Panc1 (cell line): ENCODE data around the gene NCAM1. TPM values are rescaled to one million over a fixed set of nuclear protein-coding genes. Genes with fewer than 3 reads are reported as not detected.

ENCODE experiments used
- ATAC-seq: fragments of 200-7000 bp; cut with Tn5 transposase; 2 replicates; pipeline ENCODE4 v1.9.1; 2020; ENCODE audit warnings: mild to moderate bottlenecking, moderate library complexity
- BruUV-seq: library from RNA; stranded (reverse); fragments of 400-500 nt; replicated peaks from 2 replicates; lab custom pipeline; 2021; lab: Mats Ljungman, UMichigan
- CTCF ChIA-PET: fragments of 300-600 bp; sonication (Branson Sonifier 250); formaldehyde crosslinking; loops from one replicate; lab custom pipeline; 2022; ENCODE audit warnings: antibody characterized with exemption; lab: Charles Lee
- POLR2A ChIA-PET: fragments of 300-600 bp; sonication (Branson Sonifier 250); formaldehyde crosslinking; loops from one replicate; lab custom pipeline; 2022; ENCODE audit warnings: antibody characterized with exemption; lab: Charles Lee
- DNase-seq: peaks from one replicate; pipeline ENCODE4 v3.0.0-alpha.2; 2010; ENCODE audit warnings: low read depth, low spot score
- H3K27ac ChIP-seq: 2 replicates; pipeline ENCODE4 v1.5.1; 2011; ENCODE audit warnings: mild to moderate bottlenecking, low read length, inconsistent platforms
- H3K27me3 ChIP-seq: fragments of 200-500 bp; sonication (Bioruptor generic); 2 replicates; pipeline ENCODE4 v1.6.0; 2014; ENCODE audit warnings: low read length, inconsistent platforms; ENCODE audit not compliant: control insufficient read depth, insufficient read depth
- H3K36me3 ChIP-seq: fragments of 200-500 bp; sonication (Bioruptor generic); 2 replicates; pipeline ENCODE4 v1.5.1; 2014; ENCODE audit warnings: inconsistent platforms, mild to moderate bottlenecking, low read length, moderate library complexity; ENCODE audit not compliant: control insufficient read depth, insufficient read depth
- H3K4me1 ChIP-seq: 2 replicates; pipeline ENCODE4 v1.5.1; 2011; ENCODE audit warnings: inconsistent platforms, mild to moderate bottlenecking, low read length, moderate library complexity; ENCODE audit not compliant: control insufficient read depth, insufficient read depth
- H3K4me3 ChIP-seq, 2 experiments: 2 replicates each; pipeline ENCODE4 v1.5.1; 2011 to 2012; ENCODE audit warnings: low read depth in 2 of 2, low read length in 2 of 2, mild to moderate bottlenecking in 2 of 2, inconsistent platforms in 1 of 2, moderate library complexity in 1 of 2
- H3K9me3 ChIP-seq: fragments of 200-500 bp; sonication (Bioruptor generic); 2 replicates; pipeline ENCODE4 v1.5.1; 2014; ENCODE audit warnings: low read depth, mild to moderate bottlenecking, inconsistent platforms, low read length, moderate library complexity; ENCODE audit not compliant: control insufficient read depth, insufficient read depth
- POLR2AphosphoS5 ChIP-seq: IDR thresholded peaks from 2 replicates; pipeline ENCODE4 v1.6.1; 2012; ENCODE audit warnings: mild to moderate bottlenecking, low read depth, low read length, moderate library complexity
- SIN3A ChIP-seq: IDR thresholded peaks from 2 replicates; pipeline ENCODE4 v1.6.1; 2012; ENCODE audit warnings: low read depth, mild to moderate bottlenecking, low read length, moderate library complexity, borderline replicate concordance; ENCODE audit not compliant: insufficient read depth
- TCF7L2 ChIP-seq: IDR thresholded peaks from 2 replicates; pipeline ENCODE4 v1.6.1; 2011; ENCODE audit warnings: mild to moderate bottlenecking, low read depth, low read length, inconsistent platforms
- in situ Hi-C: cut with HindIII; loops from 2 replicates; pipeline ENCODE4 v1.10.0; 2016; ENCODE audit warnings: low sequenced_read_pairs, low pct_unique_long_range_greater_than_20kb
- intact Hi-C: fragments of 100-400 bp; cut with micrococcal nuclease; formaldehyde crosslinking; loops from one replicate; pipeline ENCODE4 v1.10.0; 2022; ENCODE audit not compliant: unreplicated experiment
- total RNA-seq: library from RNA; stranded (reverse); gene quantifications from one replicate; pipeline ENCODE4 v1.2.1, GENCODE V29; 2021; ENCODE audit not compliant: unreplicated experiment
- TF ChIP-seq, protein P1 (sequence below): fragments of 450-650 bp; IDR thresholded peaks from 2 replicates; pipeline ENCODE4 v1.5.1; 2017; ENCODE audit warnings: mild to moderate bottlenecking
- TF ChIP-seq, protein P2 (sequence below), 2 experiments: IDR thresholded peaks; 2 replicates each; pipeline ENCODE4 v1.6.1; 2011 to 2012; ENCODE audit warnings: low read depth in 2 of 2, control low read depth in 1 of 2, low read length in 1 of 2, mild to moderate bottlenecking in 1 of 2, moderate library complexity in 1 of 2; ENCODE audit not compliant: insufficient read depth in 1 of 2

Gene NCAM1
- total RNA-seq, 1 experiment from 2014 or later: 0.18 TPM

DNA sequence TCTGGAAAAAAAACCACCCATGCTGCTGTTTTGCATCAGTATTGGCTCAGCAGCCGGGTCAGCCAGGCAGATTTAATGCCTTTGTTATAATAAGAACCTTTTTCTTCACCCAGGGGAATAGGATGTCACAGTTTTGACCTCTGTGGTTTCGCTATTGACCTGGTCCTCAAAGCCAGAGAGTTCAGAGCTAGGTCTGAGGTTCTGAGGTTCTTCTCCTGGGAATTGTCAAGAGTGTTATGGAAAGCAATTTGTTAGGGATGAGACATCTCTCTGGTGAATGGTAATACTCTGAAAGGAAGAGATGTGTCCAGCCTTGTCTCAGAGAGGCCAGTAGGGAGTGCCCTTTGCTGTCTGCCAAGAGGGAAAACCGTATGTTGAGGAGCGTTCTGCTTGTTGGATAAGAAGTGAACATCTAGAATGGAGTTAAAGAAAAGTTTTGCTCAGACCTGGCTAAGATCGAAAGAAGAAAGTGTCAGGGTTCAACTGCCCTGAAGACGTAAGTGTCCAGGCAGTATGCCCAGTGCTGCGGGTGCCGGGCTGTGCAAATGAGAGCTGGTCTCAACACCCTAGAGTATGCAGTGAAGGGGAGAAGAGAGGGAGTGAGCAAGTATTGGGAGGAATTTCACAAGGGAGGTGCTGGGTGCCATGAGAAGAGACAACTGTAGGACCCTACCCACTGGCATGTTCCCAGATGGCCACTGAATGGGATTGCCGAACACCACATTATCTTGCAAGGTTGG lies 202.2 kb downstream of the NCAM1 start:
- POLR2A ChIA-PET: no interaction called here
- CTCF ChIA-PET: no interaction called here
- TF ChIP-seq SIN3A (no peak), TCF7L2 (no peak), POLR2AphosphoS5 (no peak)
- TF ChIP-seq, protein P1, sequence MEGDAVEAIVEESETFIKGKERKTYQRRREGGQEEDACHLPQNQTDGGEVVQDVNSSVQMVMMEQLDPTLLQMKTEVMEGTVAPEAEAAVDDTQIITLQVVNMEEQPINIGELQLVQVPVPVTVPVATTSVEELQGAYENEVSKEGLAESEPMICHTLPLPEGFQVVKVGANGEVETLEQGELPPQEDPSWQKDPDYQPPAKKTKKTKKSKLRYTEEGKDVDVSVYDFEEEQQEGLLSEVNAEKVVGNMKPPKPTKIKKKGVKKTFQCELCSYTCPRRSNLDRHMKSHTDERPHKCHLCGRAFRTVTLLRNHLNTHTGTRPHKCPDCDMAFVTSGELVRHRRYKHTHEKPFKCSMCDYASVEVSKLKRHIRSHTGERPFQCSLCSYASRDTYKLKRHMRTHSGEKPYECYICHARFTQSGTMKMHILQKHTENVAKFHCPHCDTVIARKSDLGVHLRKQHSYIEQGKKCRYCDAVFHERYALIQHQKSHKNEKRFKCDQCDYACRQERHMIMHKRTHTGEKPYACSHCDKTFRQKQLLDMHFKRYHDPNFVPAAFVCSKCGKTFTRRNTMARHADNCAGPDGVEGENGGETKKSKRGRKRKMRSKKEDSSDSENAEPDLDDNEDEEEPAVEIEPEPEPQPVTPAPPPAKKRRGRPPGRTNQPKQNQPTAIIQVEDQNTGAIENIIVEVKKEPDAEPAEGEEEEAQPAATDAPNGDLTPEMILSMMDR: no peak
- TF ChIP-seq, protein P2, sequence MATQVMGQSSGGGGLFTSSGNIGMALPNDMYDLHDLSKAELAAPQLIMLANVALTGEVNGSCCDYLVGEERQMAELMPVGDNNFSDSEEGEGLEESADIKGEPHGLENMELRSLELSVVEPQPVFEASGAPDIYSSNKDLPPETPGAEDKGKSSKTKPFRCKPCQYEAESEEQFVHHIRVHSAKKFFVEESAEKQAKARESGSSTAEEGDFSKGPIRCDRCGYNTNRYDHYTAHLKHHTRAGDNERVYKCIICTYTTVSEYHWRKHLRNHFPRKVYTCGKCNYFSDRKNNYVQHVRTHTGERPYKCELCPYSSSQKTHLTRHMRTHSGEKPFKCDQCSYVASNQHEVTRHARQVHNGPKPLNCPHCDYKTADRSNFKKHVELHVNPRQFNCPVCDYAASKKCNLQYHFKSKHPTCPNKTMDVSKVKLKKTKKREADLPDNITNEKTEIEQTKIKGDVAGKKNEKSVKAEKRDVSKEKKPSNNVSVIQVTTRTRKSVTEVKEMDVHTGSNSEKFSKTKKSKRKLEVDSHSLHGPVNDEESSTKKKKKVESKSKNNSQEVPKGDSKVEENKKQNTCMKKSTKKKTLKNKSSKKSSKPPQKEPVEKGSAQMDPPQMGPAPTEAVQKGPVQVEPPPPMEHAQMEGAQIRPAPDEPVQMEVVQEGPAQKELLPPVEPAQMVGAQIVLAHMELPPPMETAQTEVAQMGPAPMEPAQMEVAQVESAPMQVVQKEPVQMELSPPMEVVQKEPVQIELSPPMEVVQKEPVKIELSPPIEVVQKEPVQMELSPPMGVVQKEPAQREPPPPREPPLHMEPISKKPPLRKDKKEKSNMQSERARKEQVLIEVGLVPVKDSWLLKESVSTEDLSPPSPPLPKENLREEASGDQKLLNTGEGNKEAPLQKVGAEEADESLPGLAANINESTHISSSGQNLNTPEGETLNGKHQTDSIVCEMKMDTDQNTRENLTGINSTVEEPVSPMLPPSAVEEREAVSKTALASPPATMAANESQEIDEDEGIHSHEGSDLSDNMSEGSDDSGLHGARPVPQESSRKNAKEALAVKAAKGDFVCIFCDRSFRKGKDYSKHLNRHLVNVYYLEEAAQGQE (IDR thresholded peaks at IDR 0.05; ENCODE audit: insufficient read depth in 1 of 2, low read depth in 2 of 2, low read length in 1 of 2): no peak
- no peaks in the 10 kb centered on the region for H3K9me3 ChIP-seq
- no TSS peak for BruUV-seq
- no peaks in the 10 kb centered on the region for H3K4me1 ChIP-seq
- H3K36me3 ChIP-seq: no peaks in the 10 kb centered on the region
- DNase-seq (no peak), ATAC-seq (no peak)
- in situ Hi-C loops: no loop called here
- no peak overlapping the region for H3K27ac ChIP-seq
- H3K4me3 ChIP-seq: no peak overlapping the region
- no peaks in the 10 kb centered on the region; the same call in 1 of the 2 replicates for H3K27me3 ChIP-seq
- intact Hi-C loops: no loop called here

DNA sequence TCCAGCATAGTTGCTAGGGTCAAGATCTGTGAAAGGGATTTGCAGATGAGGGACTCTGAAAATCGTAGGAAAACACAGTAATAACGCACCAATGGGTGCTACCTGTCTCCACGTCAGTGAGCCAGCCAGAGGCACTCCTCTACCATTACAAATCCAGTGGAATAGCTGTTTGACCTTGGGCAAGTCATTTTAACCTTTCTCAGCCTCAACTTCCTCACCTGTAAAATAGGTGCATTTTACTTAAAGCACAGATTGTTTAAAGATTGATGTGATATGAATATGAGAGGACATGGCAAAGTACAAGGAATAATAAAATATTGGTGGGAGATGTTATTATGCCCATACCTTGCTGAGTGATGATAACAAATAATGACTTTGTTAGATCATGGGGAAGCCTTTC lies 205.1 kb downstream of the NCAM1 start:
- Histone ChIP-seq H3K9me3 (no peaks in the 10 kb centered on the region), H3K36me3 (no peaks in the 10 kb centered on the region), H3K27ac (no peak overlapping the region), H3K4me1 (no peaks in the 10 kb centered on the region), H3K27me3 (no peaks in the 10 kb centered on the region), H3K4me3 (no peak overlapping the region)
- BruUV-seq: no TSS peak
- in situ Hi-C loops (no loop called here), intact Hi-C loops (no loop called here)
- ChIA-PET POLR2A (interaction anchor here (0.7 kb wide), 1 partner anchor 160 kb away, joined by 5 read pairs; no protein-coding TSS in a partner anchor), CTCF (no interaction called here)
- no peak for TF ChIP-seq TCF7L2
- TF ChIP-seq, protein P1: no peak
- TF ChIP-seq, protein P2 (IDR thresholded peaks at IDR 0.05; ENCODE audit: insufficient read depth in 1 of 2, low read depth in 2 of 2, low read length in 1 of 2): no peak
- TF ChIP-seq SIN3A: no peak
- no peak for TF ChIP-seq POLR2AphosphoS5
- ATAC-seq (no peak), DNase-seq (no peak)
